ENCODE results near the gene CDC42BPB.
"Not testable (repeated sequence)": the region's sequence is repeated elsewhere in the genome, so short reads cannot be mapped to it uniquely, and the experiment has no call there.

Gene CDC42BPB

DNA sequence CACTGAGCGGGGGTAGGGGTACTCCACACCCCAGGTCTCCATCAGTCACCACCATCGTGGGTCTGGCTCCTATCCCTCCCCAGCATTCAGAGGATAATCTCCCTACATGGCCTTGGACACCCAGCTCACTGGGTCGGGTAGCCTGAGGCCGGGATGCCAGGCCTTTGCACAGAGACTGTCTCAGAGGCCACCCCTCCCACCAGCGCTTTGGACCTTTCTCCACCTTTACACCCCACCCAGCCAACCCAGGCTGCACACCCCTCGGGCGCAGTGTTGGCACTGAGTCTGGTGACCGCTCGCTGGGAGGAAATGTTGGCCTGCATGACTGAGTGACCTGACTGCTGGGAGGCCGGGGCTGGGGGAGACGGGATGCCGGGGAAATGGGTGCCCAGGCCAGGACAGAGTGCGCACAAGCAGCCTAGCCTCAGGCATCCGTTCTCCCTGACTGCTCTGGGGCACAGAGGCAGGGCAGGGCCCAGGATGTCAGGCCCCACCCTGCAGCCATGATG lies 16.1 kb upstream of the CDC42BPB start:
- no peak for DNase-seq

GRCh38 chr14:103072595-103073366 lies 15.4 kb upstream of the CDC42BPB start:
- DNase-seq, result no peak

DNA sequence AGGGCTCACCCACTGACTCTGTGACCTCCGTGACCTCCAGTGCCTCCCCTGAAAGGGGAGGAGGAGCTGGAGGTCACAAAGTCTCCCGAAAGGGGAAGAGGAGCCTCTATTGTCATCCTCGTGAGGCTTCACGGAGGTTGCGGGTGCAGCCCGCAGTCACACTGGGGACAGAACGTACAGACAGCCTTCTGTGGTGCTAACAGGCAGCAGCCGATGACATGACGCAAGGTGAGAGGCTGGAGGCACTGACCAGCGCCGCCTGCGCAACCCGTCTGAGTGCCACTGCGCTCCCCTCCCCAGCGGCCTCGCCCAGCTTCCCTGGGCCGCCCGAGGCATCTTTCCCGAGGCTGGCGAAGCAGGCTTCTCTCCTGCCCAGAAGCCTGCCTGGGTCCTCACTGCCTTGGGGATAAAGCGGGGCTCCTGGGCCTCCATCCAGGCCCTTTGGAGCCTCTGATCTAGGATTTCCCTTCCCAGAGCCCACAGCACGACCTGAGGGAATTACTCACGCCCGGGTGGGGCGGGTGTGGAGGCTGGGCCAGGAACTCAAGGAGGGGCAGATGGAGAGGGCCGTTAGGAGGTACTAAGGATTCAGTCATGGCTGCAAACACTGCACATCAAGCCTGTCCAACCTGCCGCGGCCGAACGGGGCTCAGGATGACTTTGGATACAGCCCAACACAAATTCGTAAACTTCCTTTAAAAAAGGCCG lies 14.3 kb upstream of the CDC42BPB start:
- DNase-seq, result no peak

- no peak for DNase-seq
Observed at GRCh38 chr14:103070971-103071542, 13.7 kb upstream of the CDC42BPB start.

- DNase-seq, result no peak
Observed at GRCh38 chr14:103070263-103070885, 13.0 kb upstream of the CDC42BPB start.

DNA sequence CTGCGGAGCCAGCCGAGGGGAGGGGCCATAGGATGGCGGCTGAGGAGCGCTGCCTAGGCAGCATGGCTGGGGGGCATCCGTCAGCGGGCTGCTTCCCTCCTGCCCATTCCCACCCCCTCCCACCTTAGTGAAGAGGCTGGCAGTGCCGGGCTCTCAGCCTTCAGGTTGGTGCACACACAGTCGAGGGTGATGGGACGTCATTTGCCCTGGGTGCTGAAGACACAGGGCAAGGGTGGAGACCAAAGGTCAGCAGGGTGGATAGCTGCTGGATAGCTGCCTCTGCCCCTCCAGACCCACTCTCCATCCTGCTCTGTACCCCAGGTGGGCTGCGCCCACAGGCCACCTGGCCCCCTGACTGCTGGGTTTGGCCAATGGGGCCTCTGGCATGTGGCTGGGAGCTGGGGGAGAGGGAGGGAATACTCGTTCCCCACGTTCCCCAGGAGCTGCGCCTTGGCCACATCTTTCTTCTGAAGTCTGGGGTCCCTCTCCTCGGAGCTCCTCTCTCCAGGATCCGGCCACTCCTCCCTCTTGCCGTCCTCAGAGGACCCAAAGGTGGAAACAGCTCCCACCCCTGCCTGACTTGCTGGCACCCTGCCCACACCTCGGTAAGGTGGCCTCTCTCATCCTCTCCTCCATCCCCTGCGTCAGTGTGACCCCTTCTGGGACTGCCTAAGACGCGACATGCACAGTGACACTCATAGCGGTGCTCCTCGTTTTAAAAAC lies 11.2 kb upstream of the CDC42BPB start:
- no peak for DNase-seq

DNA sequence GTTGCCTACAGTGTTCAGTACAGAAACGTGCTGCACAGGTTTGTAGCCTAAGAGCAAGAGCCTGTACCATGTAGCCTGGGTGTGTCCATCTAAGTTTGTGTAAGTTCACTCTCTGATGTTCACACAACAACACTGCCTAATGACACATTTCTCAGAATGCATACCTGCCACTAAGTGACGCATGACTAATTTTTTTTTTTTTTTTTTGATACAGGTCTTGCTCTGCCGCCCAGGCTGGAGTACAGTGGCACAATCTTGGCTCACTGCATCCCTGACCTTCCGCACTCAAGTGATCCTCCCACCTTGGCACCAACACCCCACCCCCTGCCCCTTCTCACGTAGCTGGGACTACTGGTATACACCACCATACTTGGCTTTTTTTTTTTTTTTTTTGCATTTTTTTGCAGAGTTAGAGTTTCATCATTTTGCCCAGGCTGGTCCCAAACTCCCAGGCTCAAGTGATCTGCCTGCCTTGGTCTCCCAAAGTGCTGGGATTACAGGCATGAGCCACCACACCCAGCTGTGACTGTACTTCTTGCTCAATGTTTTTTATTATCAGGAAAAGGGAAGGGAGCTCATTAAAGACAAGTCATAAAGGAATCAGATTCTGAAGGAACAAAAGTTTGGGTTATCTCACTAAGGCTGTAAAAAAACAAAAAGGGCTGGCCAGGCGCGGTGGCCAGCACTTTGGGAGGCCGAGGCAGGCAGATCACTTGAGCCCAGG lies 10.0 kb upstream of the CDC42BPB start:
- no peak for DNase-seq

DNA sequence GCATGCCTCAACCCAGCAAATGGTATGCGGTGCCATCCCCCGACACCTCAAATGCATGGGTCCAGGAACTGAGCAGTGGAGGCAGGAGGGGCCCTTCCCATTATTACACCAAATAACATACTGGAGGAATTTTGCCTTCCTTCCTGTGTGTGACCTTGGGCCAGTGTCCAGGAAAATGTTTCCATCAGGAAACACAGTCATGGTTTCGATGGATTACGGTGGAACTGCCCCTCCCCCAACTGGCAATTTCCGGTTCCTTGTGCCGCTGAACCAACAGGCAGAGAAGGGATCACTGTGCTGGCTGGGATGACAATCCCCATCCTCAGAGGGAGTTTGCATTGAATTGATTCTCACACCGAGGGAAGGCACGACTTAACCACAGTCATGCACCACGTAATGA lies 9.1 kb upstream of the CDC42BPB start:
- no peak for DNase-seq

DNA sequence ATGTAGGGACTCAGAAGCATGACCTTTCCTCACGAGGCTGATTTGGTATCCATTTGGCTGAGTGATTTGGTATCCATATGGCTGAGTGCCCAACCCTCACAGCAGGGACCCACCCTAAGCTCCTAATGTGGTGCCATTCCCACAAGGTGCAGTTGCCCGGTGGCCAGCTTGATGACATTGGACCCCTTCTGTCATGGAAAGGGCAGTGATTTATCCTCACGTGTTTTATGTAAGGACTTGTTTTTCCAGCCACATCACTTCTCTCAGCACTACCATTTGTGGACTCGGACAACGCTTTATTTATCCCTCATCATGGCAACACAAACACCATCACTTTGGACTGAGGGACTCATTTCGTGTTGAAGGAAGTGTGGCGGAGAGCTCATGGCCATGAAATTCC lies 8.5 kb upstream of the CDC42BPB start:
- DNase-seq, result no peak

- no peak for DNase-seq
Observed at GRCh38 chr14:103064978-103065377, 7.6 kb upstream of the CDC42BPB start.

DNA sequence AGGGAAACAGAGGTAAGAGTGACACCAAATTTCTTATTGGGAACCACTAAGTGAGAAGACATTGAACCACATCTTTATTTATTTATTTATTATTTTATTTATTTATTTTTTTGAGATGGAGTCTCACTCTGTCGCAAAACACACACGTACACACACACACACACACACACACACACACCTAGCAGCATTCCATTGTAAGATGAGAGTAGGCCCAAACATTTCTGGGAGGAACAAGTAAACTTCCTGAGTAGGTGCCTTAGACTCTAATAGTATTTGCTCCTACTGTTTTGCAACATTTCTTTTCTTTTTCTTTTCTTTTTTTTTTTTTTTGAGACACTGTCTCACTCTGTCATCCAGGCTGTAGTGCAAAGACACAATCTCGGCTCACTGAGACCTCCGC lies 7.1 kb upstream of the CDC42BPB start:
- DNase-seq, result no peak

DNA sequence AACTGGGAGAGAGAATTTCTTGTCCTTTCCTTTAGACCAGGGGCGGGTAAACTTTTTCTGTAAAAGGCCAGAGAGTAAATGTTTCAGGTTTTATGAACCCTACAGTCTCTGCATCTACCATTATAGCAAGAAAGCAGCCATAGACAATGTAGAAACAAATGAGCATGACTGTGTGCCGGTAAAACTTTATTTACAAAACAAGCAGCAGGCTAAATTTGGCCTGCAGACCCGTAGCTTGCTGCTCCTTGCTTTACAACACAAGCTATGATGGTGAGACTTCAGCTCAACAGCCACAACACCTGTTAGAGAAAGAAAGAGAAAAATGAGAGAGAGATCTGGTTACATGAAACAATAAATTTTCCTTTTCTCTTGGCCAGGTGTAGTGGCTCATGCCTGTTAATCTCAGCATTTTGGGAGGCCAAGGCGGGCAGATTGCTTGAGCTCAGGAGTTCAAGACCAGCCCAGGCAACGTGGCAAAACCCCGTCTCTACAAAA lies 4.2 kb upstream of the CDC42BPB start:
- DNase-seq, result no peak

DNA sequence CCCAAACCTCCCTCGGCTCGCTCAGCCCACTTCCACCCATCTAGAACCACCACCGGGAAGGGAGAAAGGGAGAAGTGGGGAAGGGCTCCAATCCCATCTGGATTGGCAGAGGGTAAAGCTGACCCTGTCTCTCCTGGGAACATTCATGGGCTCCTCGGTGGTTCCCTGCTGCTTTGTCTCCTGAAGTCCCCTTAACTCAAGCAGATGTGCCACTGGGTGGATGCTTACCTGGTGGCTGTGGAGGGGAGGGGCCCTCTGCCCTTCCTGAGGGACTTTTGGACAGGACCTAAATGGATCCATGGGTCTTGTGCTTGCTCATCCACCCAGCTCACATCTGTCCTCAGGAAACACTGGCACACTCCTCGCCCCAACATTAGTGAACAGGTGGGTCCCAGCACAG lies 2.2 kb upstream of the CDC42BPB start:
- DNase-seq, result no peak

DNA sequence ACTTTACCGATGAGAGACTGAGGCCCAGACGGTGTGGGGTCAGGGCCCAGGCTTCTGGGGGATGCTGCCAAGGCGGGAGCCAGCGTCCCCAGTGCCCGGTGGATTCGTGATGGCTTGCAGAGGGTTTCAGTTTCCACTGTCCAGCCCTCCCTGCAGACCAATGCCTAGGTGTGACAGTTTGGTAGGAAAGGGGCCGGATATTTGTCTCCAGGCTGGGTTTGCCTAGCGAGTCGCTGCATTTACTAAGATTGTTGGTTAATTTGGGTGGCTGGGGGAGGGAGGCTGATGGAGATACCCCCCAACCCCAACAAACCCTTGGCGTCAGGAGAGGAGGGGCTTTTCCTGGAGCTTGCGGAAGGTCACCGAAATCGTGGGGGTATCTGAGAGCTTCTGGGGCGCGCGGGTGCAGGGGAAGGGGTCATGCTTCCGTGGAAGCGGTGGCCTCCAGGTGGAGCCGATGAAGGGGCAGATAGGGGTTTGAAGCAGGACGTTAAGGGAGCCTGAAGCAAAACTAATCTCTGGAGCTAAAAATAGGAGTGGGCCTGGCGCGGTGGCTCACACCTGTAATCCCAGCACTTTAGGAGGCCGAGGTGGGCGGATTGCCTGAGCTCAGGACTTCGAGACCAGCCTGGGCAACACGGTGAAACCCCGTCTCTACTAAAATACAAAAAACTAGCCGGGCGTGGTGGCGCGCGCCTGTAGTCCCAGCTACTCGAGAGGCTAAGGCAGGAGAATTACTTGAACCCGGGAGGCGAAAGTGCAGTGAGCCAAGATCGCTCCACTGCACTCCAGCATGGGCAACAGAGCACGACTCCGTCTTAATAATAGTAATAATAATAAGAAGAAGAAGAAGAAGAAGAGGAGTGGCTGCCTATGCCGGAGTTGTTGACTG lies 1.1 kb upstream of the CDC42BPB start:
- DNase-seq, result no peak

DNA sequence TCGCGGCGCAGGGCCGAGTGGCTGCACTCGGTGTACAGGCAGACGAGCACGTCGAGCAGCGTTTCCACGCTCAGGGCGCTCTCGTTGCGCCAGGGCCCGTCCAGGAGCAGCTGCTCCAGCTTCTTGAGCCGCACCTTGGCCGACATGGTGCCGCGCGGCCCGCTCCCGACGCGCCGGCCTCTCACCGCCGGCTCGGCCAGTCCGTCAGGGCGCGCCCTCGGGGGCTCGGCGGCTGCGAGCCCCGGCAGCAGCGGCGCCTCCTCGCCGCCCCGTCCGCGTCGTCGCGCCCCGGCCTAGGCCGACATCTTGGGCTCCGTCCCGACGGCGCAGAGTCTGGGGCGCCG lies 349 bp downstream of the CDC42BPB start:
- DNase-seq, result no peak

GRCh38 chr14:103056322-103057027 lies 874 bp downstream of the CDC42BPB start:
- DNase-seq, result no peak

GRCh38 chr14:103055695-103056094 lies 1.7 kb downstream of the CDC42BPB start:
- no peak for DNase-seq

DNA sequence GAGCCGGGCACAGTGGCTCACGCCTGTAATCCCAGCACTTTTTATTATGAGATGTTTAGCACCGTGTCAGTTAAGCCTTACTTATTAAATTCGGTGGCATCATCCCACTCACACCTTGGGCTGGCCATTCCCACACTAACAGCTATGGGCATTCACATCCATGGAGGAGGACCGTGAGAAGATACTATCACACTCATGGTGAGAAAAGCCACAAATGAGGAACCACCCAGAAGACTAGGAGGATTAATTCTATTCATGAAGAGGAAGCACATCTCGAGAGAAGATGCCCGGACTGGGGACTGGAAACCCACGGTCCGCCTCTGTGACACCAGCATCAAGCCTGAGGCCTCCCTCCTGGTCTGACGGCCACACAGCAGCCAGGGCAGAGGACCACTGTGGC lies 4.9 kb downstream of the CDC42BPB start:
- no peak for DNase-seq

GRCh38 chr14:103050935-103051334 lies 6.4 kb downstream of the CDC42BPB start:
- DNase-seq, result no peak

DNA sequence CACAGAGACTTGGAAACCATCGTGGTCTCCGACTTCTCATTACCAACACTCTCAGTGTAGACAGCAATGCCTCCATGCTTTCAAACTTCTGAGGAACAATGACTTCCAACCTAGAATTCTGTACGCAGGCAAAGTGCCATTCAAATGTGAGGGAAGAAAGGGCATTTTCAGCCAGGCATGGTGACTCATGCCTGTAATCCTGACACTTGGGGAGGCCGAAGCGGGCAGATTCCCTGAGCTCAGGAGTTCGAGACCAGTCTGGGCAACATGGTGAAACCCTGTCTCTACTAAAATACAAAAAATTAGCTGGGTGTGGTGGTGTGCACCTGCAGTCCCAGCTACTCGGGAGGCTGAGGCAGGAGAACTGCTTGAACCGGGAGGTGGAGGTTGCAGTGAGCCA lies 9.9 kb downstream of the CDC42BPB start:
- not testable (repeated sequence) for DNase-seq

Data from effector CD4-positive, alpha-beta T cell (primary cell).